ENCODE measurements around the gene CRYZ.

GRCh38 chr1:74767490-74767889, 34.6 kb upstream of the CRYZ start:
- peak; percentile 57 for TF ChIP-seq CTCF (conservative IDR thresholded peaks at IDR 0.05; ENCODE audit: low read depth, low read length)
- TF ChIP-seq EZH2 (IDR thresholded peaks at IDR 0.05; ENCODE audit: borderline replicate concordance, low read depth, low read length, poor library complexity, severe bottlenecking) = no peak
